HG03432 (cell line): ENCODE results near the gene CUX1.
A peak's percentile ranks its signal among the peaks of the same experiment; 100 is the strongest.
"Not testable (repeated sequence)": the region's sequence is repeated elsewhere in the genome, so short reads cannot be mapped to it uniquely, and the experiment has no call there.

Source experiments
- ATAC-seq: cut with Tn5 transposase; IDR thresholded peaks from one replicate; pipeline ENCODE4 v1.9.1; 2021; ENCODE audit warnings: mild to moderate bottlenecking, moderate library complexity; ENCODE audit not compliant: unreplicated experiment

The CUX1 gene

DNA sequence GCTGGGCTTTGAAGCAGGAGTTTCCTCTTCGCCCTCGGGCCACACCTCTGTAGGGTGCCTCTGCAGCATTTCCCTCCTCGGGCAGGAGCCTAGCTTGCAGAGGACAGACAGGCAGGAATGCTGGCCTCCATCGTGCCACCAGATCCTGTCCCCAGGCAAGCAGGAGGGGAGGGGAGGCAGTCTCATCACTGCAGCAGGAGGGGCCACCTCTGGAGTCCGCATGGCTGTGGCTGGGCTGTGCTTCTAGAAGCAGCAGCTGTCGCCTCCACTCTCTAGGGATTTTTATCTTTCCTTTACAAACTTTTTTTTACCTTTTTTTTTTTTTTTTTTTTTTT, 181.4 kb downstream of the CUX1 start:
- no peak for ATAC-seq

GRCh38 chr7:101999393-101999792, 182.0 kb downstream of the CUX1 start:
- ATAC-seq: no peak

DNA sequence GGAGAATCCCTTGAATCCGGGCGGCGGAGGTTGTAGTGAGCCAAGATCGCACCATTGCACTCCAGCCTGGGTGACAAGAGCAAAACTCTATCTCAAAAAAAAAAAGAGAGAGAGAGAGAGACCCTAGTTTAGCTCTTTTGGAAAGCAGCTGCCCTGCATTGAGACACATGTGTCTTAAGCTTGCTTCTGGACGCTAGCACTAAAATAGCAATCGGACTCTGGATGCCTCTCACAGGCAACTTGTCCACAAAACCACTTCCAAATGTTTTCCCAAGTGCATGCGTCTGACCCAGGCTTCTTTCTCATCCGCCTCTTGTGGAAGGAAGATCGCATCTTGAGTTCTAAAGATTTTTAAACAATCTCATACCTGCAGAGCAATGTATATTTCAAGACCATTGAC, 182.7 kb downstream of the CUX1 start:
- no peak for ATAC-seq

GRCh38 chr7:102004229-102004628, 186.8 kb downstream of the CUX1 start:
- no peak for ATAC-seq

GRCh38 chr7:102004848-102005247, 187.4 kb downstream of the CUX1 start:
- ATAC-seq: no peak

DNA sequence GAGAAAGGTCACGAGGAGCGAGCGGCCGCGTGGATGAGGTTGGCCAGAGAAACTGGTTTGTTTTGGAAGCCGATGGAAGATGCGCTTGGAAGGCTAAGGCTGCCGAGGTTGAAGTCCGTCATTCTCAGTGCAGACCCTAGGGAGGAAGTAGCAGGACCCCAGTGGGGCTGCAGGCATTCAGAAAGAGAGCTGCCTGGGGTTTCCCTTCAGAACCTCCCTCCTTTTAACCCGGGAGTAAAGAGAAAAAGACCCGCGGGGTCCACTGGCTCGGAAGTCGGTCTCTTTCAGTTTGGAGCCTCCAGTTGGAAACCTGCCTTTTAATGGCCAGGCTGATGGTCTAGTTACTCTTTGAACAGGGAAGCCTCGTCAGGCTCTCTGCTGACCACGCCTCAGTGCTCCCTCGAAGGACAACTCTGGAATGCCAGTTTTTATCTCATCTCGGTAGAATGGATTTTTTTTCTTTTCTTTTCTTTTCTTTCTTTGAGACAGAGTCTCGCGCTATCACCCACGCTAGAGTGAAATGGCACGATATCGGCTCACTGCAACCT, 188.6 kb downstream of the CUX1 start:
- no peak for ATAC-seq

DNA sequence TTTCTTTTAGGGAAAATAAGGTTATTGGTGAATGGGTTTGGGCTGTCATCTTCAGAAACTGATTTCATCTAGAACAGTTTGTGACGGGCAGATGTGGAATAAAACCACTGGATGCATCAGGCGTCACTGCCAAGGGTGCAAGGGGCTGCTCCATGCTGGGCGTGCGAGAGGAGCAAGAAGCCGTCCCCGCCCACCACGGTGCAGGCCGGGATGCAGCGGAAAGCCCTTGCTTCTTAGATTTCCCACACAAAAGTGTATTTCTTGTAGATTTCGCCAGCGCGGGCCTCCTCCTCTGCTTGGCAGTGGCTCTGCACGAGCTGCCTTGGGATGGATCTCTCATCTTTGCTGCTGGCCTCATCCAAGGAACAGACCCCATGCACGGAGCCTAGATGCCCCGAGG, 189.3 kb downstream of the CUX1 start:
- ATAC-seq: no peak

DNA sequence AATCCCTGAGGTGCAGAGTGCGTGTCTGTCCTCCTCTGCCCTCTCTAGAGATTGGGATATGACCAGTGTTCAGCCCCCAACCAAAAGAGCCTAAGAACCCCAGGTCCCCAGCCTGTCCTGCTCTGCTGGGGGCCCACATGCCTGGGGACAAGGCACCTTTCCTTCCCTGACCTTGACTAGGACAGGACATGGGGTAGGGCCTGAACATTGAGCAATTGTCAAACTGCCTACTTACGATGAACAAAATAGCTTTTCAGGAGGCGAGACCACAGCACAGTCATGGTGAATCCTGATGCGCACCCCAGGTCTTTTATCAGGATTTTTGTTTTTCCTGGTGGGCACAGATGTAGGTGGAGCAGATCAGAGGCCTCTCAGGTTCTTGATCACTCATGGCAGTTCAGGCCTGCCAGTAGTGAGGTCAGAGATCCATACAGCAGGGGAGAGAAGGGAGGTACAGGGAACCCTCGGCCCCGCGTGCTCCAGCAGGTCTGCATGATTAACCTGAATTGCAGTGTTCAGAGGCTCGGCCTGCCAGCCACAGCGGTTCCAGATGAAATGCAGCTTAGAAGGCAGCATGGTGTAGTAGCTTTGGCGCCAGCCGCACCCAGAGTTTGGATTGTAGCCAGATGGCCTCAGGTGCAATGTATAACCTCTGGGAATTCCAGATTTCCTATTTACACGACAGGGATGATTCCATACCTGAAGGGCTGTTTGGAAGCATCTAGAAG, 191.3 kb downstream of the CUX1 start:
- ATAC-seq: no peak

DNA sequence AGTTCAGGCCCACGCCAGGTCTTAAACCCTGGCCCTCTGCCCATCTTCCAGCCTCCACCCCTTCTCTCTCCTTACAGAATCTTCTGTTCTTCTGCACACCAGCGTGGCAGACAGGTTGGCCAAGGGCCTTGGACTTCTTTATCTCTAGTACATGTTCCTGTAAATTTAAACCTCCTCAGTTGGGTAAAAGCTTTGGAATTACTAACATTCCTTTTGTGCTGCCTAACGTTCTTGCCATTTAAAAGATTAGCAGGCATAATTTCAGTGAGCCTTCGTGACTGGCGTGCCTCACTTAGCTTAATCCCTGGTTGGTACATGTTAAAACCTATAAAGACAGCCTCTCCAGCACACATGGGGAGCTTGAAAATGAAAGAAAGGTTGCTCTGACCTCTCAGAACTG, 192.2 kb downstream of the CUX1 start:
- ATAC-seq: no peak

GRCh38 chr7:102012112-102012830, 194.8 kb downstream of the CUX1 start:
- not testable (repeated sequence) for ATAC-seq

DNA sequence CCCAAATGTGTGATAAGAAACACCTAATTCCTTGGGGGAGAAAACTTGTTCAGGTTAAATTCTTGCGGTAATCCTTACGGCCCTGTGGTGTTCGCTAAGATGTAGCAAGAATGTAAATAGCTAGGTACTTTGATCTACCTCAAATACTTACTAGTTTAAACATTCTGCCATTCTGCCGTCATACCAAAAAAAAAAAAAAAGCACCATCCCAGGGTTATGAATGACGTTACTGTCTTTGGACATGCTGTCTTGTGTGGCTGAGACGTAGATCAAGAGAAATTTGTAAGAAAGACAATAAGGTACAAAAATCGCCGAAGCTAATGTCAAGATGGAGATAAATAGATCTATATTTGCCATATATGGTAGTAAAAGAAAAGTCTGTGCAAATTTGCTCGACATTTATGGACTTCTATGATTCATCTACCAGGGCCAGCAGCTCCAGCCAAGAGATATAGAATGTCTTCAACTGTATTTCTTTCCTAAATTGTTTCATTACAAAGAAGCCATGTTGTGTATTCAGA, 195.6 kb downstream of the CUX1 start:
- ATAC-seq: no peak

- ATAC-seq: no peak
These were observed 201.4 kb downstream of the CUX1 start for GRCh38 chr7:102018876-102019275.

DNA sequence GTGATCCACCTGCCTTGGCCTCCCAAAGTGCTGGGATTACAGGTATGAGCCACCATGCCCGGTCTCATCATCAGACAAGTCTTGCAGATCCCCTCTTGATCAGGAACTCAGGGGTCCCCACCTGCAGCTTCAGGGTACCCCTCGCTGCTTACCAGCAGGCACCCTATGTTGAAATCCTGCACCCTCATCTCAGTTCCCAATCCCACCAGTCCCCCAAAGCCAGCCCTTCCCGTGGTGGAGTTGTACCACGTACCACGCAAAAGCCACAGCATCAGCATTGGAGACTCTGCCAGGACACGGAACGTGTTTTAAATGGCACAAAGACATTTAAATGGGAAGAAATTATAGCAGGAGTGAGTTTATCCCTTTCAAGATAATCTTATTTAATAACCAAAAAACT, 202.0 kb downstream of the CUX1 start:
- no peak for ATAC-seq

GRCh38 chr7:102021841-102022618, 204.6 kb downstream of the CUX1 start:
- no peak for ATAC-seq

DNA sequence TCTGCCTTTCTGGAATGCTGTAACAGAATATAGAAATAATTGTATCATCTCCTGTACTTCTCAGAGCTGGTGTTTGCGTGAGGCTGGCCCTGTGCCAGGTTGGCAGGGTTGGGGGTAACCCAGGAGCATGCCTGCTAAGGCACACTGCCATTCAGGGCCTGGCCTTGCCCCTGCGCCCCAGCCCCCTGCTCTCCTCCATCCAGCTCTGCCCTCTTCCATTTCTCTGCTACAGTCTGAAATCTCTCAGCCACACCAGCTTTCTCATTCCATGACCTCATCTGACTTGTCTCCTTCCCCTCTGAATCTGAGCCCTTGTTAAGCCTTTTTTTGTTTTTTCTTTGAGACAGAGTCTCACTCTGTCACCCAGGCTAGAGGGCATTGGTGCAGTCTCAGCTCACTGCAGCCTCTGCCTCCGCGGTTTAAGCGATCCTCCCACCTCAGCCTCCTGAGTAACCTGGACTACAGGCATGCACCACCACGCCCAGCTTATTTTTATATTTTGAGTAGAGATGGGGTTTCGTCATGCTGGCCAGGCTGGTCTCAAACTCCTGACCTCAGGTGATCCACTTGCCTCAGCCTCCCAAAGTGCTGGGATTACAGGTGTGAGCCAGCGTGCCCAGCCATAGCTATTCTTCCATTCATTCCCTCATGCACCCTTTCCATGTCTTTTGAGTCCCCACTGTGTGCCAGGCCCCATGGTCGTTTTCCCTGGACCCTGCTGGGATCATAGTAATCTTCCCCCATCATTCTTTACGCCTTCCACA, 206.8 kb downstream of the CUX1 start:
- no peak for ATAC-seq

DNA sequence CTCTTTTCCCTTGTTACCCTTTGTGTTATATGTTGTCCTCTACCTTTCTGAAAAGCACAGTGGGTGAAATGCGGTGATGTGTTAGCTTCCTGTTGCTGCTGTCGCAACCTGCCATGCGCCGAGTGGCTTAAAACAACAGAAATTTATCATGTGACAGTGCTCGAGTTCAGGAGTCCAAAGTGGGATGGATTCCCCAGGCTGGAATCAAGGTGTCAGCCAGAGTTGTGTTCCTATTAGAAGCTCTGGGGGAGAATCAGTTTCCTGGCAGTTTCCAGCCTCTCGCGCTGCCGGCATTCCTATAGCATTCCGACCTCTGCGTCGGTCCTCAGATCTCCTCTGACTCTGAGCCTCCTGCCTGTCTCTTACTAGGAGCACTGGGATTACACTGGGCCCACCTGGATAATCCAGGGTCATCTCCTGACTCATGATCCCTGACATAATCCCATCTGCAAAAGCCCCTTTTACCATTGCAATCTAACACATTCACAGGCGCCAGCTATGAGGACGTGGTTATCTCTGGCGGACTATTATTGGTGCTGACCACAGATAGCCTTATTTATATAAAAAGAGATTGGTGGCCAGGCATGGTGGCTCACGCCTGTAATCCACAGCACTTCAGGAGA, 207.5 kb downstream of the CUX1 start:
- no peak for ATAC-seq

DNA sequence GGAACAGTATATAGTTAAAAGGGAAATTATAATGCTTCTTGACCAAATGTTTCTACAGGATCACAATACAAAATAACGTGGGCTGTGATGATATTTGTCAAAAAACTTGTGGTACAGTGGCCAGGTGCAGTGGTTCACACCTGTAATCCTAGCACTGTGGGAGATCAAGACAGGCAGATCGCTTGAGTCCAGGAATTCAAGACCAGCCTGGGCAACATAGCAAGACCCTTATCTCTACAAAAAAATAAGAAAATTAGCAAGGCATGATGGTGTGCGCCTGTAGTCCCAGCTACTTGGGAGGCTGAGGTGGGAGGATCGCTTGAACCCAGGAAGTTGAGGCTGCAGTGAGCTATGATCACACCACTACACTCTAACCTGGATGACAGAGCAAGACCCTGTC, 208.4 kb downstream of the CUX1 start:
- ATAC-seq: not testable (repeated sequence)

GRCh38 chr7:102028206-102028826, 210.9 kb downstream of the CUX1 start:
- no peak for ATAC-seq

DNA sequence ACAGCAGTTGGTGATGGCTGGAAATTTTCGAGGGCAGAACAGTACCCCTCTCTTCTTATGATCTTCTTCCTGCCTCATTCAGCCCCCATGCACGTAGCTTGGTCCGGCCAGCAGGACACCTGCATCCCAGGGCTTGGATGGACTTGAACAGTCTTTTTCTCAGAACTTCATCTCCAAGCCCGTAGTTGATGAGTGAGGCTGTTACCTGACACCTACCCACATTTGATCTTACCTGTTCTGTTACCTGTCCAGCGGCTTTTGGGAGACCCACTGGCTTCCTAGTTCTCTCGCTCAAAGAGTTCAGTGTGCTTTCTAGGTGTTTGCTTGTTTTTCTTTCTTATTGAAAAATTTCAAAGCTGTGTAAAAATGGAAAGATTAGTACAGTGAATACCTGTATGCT, 212.2 kb downstream of the CUX1 start:
- no peak for ATAC-seq

DNA sequence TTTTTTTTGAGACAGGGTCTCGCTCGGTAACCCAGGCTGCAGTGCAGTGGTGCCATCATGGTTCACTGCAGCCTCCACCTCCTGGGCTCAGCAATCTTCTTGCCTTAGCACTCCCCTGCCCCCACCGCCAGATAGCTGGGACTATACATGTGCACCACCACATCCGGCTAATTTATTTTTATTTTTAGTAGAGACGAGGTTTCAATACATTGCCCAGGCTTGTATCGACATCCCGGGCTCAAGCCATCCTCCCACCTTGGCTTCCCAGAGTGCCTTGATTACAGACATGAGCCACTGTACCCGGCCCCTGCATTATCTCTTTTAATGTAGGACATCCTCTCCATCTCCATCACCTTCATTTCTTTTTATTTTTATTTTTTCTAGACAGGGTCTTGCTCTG, 213.3 kb downstream of the CUX1 start:
- peak; percentile 66 for ATAC-seq
